IPS-NIHi7 (cell line): ENCODE data around the gene RNF145.

ENCODE experiments used
- DNase-seq: peaks from one replicate; pipeline ENCODE4 v3.0.0; 2012; ENCODE audit warnings: mixed read lengths; ENCODE audit errors: extremely low spot score

The RNF145 gene

DNA sequence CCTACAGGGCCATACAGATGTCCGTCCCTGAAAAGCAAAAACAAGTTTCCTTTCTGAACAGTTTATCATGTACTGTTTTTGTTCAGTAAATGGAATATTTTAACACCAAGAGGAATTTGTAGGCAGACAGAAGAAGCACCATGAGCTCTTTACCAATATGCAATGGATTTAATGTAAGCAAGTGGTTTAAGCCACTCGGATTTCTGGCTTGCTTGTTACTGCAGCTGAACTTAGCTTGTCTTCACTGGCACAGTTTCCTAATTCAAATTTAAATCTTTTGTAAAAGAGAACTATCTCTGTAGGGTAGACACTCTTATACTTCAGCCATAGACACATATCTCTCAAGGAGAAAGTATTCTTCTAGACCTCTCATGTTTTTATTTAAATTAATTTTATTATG lies 96.9 kb downstream of the RNF145 start:
- no peak for DNase-seq
